Measurements from ENCODE around the gene ACMSD. TPM values are rescaled to one million over a fixed set of nuclear protein-coding genes. Genes with fewer than 3 reads are reported as not detected.
"Not testable (repeated sequence)": the region's sequence is repeated elsewhere in the genome, so short reads cannot be mapped to it uniquely, and the experiment has no call there.

ACMSD gene
- total RNA-seq, 1 donor from 2014 or later, result not detected

DNA sequence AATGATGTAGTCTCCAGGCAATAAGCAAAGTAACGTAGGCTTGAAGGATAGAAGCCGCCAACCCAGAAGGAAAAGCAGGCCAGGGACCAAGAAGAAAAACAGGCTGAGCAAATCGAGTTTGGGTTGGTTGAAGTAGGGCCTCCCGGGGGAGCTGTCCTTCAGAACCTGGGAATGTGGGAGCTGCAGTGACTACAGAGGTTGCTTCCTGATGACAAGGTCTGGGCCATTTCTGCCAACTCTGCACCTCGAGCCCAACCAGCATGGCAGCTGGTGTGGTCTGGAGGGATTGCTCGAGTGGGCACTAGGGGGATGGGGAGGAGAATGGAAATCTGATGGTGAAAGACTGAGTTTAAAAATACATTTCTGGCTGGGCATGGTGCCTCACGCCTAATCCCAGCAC lies 14.1 kb downstream of the ACMSD start:
- DNase-seq, result no peak

GRCh38 chr2:134855709-134856108 lies 17.3 kb downstream of the ACMSD start:
- no peak for DNase-seq

DNA sequence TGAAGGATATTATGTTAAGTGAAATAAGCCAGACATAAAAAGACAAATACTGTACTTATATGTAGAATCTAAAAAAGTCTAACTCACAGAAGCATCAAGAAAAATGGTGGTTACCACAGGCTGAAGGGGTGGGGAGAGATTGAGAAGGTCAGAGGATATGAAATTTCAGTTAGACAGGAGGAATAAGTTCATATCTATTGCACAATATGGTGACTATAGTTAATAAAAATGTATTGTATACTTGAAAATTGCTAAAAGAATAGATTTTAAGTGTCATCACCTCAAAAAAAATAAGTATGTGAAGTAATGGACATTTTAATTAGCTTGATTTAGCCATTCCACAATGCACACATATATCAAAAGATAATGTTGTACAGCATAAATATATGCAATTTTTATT lies 19.8 kb downstream of the ACMSD start:
- DNase-seq, result no peak

- DNase-seq, result no peak
Measured at GRCh38 chr2:134861173-134861572, 22.8 kb downstream of the ACMSD start.

DNA sequence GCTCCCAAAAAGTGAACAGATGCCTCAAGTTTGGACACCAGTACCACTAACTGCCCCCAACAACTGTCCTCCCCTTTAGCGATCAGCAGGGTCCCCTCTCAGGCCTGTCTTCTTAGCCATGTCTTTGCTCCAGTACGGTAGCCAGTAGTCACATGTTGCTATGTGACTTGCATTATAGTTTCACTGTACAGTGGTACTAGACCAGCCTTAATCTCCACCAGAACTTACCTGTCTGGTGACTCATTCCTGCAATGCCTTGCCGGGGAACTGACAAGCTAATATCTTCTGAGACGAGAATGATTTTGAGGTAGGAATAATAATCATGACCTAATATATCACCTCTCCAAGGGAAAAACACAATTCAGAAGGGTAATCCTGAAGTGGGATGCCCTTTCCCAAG lies 23.7 kb downstream of the ACMSD start:
- no peak for DNase-seq

DNA sequence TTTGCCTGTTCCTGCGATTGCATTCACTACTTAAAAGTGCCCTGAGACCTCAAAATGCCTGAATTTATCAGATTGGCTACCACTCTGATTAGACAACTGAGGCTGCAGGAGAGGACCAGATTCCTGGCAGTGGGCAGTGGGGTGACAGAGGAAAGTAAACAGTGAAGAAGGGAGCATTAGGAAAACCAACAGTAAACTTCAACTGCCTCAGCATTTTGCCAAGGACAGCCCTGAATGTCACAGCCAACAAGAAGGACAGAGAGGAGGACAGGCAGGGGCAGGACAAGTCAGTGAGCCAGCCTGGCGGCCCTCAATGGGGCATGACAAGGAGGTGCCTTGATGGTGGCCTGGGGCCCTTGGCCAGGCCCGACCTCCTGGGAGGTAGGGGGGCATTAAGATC lies 24.3 kb downstream of the ACMSD start:
- DNase-seq, result no peak

DNA sequence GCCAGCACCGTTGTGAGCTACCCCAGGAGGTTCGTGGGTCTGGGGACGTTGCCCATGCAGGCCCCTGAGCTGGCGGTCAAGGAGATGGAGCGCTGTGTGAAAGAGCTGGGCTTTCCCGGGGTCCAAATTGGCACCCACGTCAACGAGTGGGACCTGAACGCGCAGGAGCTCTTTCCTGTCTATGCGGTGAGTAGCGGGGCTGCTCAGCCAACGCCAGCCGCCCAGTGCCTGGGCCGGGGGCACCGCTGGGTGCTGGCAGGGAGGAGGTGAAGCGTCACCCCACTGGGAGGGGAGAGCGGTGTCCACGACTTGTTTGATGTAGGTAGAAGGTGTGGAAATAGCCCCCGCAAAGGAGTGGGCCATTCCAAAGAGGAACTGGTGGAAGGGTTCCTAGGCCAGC lies 25.0 kb downstream of the ACMSD start:
- no peak for DNase-seq

DNA sequence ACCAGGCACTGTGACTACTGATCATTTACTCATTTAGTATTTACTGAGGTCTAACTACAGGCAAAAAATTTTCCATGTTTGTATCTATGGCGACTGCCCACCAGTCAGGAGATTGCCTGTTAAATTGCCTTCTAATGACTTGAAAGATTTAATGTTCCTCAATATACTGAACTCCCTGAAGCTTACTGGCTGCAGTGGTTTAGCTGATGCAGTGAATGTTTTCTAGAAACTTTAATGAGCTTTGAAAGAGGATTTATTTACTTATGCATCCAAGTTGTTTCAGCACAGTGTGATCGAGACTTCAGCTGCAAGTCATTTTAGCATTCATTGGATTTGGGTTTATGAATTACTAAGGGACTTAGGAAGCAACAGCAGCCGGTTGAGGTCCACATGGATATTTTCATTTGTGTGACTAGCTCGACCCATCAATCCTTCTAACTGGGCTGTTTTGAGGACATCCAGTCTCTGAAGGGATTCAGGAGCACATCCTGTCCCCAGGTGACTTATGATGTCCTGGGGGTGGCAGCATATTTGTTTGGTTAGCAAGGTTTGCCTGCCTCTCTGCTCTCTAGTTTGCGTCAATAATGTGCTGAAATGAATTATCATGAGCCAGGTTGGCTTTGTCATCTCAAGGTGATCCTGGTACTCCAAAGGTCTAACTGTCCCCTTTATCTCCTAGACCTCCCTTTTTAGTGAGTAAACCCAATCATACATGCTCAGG lies 26.8 kb downstream of the ACMSD start:
- no peak for DNase-seq

GRCh38 chr2:134866498-134867099 lies 28.2 kb downstream of the ACMSD start:
- DNase-seq, result no peak

DNA sequence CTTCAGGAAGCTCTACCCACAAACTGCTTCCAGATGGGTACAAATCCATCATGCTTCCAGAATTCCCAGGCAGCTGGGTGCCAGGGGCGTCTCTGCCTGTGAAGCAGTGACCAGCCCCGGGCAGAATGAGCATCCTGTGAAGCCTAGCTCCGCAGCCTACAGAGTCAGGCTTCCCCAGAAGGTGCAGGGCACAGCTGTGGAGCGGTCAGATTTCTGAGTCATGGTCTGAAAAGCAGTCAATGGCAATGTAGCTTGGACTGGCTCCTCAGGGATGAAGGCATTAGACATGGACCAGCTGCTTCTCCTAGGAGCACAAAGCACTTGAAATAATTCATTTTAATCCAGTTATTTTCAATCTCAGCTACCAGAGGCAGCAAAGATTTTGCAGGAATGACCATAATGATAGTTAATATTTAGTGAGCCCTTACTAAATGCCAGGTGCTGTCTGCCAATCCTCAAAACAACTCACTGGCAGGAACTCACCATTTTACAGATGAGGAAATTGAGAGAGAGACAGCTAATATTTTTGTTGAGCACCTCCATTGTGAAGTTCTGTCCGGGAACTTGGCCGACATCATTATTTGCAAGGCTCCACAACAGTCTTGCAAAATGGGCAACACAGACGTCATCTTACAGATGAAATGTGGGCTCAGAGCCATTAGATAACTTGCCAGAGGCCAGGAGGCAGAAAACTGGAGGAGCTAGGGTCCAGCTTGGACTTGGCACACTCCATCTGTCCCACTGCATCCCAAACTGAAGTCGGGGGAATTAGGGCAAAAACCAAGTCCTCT lies 31.7 kb downstream of the ACMSD start:
- peak; percentile 5 for DNase-seq

DNA sequence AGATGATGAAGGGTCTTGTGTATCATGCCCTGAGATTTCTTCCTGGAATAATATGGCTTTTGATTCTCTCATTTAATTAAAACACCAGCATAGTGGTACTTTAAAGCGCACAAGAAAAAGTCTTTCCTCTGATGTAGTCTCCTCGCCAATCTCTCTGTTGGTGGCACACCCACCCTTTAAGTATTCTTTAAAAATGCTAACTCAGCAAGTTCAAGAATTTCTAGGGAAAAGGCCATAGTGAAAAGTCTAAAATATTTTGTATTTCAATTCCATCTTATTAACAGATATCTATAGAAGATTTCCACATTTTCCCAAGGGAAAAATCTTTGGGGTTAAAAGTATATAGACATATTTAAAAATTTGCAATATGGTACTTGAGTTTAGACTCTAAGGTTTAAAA lies 34.7 kb downstream of the ACMSD start:
- no peak for DNase-seq

GRCh38 chr2:134875309-134875708 lies 36.9 kb downstream of the ACMSD start:
- DNase-seq, result no peak

GRCh38 chr2:134882773-134883172 lies 44.4 kb downstream of the ACMSD start:
- DNase-seq, result no peak

DNA sequence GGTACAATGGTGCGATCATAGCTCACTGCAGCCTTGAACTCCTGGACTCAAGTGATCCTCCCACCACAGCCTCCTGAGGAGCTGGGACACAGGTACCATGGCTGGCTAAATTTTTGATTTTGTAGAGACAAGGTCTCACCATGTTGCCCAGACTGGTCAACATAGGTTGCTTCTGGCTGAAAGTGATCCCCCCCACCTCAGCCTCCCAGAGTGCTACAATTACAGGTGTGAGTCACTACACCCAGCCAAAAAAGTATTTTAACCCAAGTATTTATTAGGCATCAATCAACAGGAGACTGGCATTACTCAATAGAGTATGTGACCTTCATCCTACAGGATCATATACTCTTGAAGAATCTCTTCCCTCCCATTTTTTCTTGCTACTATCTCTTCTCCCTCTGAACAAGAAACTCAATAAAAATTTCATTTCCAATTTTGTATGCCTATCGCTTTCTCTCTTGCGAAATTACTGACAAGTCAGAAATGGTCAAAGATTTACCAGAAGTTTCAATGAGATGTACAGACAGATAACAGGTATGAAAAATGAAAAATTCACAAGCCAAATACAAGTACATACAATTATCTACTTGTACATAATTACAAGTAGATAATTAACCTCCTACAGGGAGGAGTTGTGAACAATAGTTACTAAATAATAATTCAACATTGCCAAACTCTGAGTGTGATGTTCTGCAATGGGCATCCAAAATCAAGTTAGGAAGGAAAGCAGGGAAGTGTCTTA lies 45.3 kb downstream of the ACMSD start:
- DNase-seq, result no peak

GRCh38 chr2:134884435-134884834 lies 46.0 kb downstream of the ACMSD start:
- DNase-seq, result no peak

GRCh38 chr2:134892282-134893035 lies 54.0 kb downstream of the ACMSD start:
- DNase-seq, result no peak

DNA sequence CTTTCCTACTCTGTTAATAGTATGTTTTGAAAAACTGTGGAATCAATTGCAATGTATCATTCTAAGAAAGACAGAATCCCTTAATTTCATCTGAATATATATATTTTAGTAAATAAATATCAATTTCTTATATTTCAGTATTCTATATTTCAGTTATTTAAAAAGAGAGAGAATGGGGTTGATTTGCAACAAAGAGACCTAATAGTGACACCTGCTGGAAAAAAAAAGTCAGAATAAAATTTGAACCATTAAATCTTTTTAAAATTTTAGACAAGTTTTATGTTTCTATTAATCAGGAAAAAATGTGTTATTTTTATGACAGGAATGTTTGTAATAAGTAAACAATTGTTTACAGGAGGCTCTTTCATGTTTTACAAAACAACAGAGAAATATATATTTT lies 59.5 kb downstream of the ACMSD start:
- DNase-seq, result no peak

GRCh38 chr2:134899204-134899603 lies 60.8 kb downstream of the ACMSD start:
- no peak for DNase-seq

- DNase-seq, result no peak
Measured at GRCh38 chr2:134900151-134900550, 61.7 kb downstream of the ACMSD start.

DNA sequence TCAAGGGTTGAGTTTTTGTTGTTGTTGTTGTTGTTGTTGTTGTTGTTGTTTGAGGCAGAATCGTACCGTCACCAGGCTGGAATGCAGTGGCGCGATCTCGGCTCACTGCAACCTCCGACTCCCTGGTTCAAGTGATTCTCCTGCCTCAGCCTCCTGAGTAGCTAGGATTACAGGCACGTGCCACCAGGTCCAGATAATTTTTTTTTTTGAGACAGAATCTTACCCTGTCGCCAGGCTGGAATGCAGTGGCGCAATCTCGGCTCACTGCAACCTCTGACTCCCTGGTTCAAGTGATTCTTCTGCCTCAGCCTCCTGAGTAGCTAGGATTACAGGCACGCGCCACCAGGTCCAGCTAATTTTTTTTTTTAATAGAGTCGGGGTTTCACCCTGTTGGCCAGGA lies 65.3 kb downstream of the ACMSD start:
- DNase-seq, result not testable (repeated sequence)

DNA sequence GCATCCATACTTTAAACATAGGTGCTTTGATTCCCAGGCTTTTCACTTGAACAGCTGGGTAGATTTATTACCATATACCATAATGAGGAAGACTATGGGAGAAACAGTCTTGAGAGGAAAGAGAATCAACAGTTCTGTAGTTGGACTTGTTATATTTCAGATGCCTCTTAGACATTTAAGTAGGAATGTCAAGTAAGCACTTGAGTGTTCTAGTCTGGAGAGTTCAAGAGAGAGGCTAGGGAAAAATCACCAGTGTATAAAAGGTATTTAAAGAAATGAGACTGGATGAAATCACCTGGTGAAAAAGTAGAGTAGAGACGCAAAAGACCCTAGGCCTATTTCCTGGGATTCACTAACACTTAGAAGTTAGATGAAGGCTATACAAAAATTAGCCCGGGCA lies 66.8 kb downstream of the ACMSD start:
- no peak for DNase-seq

- no peak for DNase-seq
Measured at GRCh38 chr2:134906726-134907125, 68.3 kb downstream of the ACMSD start.
